Peyer's patch (tissue), 4 donors: Measurements from ENCODE around the gene PRSS58.

Experiments used
- CTCF ChIP-seq, 6 experiments: fragments of 450-650 bp in 4 of 6; fragments of 200-600 bp in 2 of 6; sonication (generic) in 1 of 6; IDR thresholded peaks; one replicate each; pipeline ENCODE4 v1.5.1; 2017 to 2019; ENCODE audit warnings: antibody characterized with exemption in 6 of 6, mild to moderate bottlenecking in 3 of 6, moderate library complexity in 1 of 6
- POLR2A ChIP-seq, 2 donors: fragments of 450-650 bp; IDR thresholded peaks; one replicate each; pipeline ENCODE4 v1.5.1; 2017; ENCODE audit warnings: antibody characterized with exemption in 2 of 2, mild to moderate bottlenecking in 2 of 2, moderate library complexity in 2 of 2

DNA sequence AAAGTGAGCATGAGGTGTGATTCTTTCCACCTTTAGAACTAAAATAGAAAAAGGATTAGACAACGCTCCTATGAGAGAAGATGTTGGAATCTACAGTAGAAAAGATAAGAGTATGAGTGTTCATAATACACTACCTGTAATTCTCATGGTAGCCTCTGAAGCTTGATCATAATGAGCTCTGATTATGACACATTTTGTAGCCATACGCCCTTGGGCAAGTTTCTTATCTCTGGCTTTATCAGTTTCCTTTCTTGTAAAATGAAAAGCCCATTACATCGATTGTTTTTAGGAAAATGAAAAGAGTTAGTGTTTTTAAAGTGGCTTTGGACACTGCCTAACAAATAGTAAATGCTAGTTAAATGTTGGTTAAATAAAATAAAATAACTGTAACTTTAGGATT, 22.4 kb upstream of the PRSS58 start:
- TF ChIP-seq CTCF (IDR thresholded peaks at IDR 0.05) (no peak), POLR2A (IDR thresholded peaks at IDR 0.05) (no peak)
